ENCODE data around the gene ITGB1BP1. TPM values are rescaled to one million over a fixed set of nuclear protein-coding genes. Genes with fewer than 3 reads are reported as not detected.

ITGB1BP1 gene
- 31.9 and 43.3 TPM in 2 replicates for total RNA-seq

DNA sequence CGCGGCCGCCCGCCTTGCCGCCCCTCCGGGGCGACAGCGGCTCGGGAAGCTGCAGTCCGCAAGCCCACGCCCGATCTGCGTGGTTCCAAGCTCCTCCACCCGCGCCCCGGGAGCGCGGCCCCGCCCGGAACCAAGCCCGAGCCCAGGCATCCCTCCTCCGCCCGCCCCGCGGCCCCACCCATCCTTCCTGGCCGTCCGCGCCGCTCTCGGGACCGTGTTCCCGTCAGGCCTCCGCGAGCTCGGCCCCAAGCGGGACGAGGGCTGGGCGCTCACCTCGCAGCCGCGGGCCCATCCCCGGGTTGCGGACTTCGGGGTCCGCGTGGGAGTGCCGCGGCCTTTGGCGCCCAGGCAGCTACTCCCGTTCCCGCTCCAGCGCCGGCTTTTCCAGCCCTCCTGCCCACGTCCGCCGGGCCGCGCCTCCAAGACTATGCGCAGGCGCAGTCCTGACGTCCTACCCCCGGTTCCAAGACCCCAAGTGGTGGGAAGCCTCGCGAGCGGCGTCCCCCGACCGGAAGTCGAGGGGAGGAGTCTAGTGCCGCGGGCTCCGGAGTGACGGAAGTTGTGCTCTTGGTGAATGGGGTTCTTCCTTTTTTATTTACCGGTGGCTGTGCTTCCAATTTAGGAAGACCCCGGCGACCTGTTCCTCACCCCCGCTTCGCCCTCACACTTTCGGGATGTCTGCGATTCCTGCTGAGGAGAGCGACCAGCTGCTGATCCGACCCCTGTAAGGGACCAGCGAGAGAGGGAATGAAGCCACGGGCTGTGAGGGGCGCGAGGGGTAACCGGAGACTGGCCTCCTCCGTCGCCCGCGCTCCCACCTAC lies at the start of gene ITGB1BP1, which contains the start of gene CPSF3:
TSS of gene ITGB1BP1 (minus strand) at position 429 of the 822 bp plus-strand sequence. CDS start 4,831 bp downstream, outside the sequence.
TSS of gene CPSF3 (plus strand) at position 555 of the 822 bp plus-strand sequence. CDS start at position 675, 120 bp downstream.

Other genes with a start within 250 kb of the ITGB1BP1 start
- gene ASAP2, start 216.7 kb downstream of the ITGB1BP1 start, total RNA-seq: 16.5 and 20.6 TPM in 2 replicates
- gene CPSF3, start 126 bp upstream of the ITGB1BP1 start, total RNA-seq: 21.6 and 43.9 TPM in 2 replicates
- 60.7 and 62.1 TPM in 2 replicates for gene IAH1, start 51.0 kb upstream of the ITGB1BP1 start, total RNA-seq
- gene ADAM17, start 132.3 kb upstream of the ITGB1BP1 start, total RNA-seq: 25.7 and 37.0 TPM in 2 replicates
- gene YWHAQ, start 207.5 kb upstream of the ITGB1BP1 start, total RNA-seq: 183 and 194 TPM in 2 replicates

All from cardiac ventricle fibroblast (primary cell).